HepG2 (cell line): ENCODE data around the gene TNRC18. TPM values are rescaled to one million over a fixed set of nuclear protein-coding genes. Genes with fewer than 3 reads are reported as not detected.
A peak's percentile ranks its signal among the peaks of the same experiment; 100 is the strongest.

ENCODE experiments used
- MEIS1 ChIP-seq: sonication (generic); formaldehyde crosslinking; IDR thresholded peaks from 2 replicates; pipeline ENCODE4 v1.9.0; 2021; ENCODE audit warnings: mild to moderate bottlenecking, missing genetic modification reagents, moderate library complexity, borderline replicate concordance
- RBFOX2 ChIP-seq: fragments of 200-400 bp; formaldehyde crosslinking; IDR thresholded peaks from 2 replicates; pipeline ENCODE4 v1.6.1; 2017; ENCODE audit warnings: low read depth, mild to moderate bottlenecking, low read length
- SNAI1 ChIP-seq: sonication (generic); formaldehyde crosslinking; IDR thresholded peaks from 2 replicates; pipeline ENCODE4 v1.5.0; 2020; ENCODE audit warnings: mild to moderate bottlenecking, missing genetic modification reagents, borderline replicate concordance
- ZBTB37 ChIP-seq: sonication (generic); formaldehyde crosslinking; IDR thresholded peaks from 2 replicates; pipeline ENCODE4 v1.4.0; 2020; ENCODE audit warnings: mild to moderate bottlenecking, missing genetic modification reagents
- ZNF142 ChIP-seq: sonication (generic); formaldehyde crosslinking; IDR thresholded peaks from 2 replicates; pipeline ENCODE4 v1.4.0; 2020; ENCODE audit warnings: missing genetic modification reagents
- ZNF143 ChIP-seq: sonication (generic); formaldehyde crosslinking; IDR thresholded peaks from 2 replicates; pipeline ENCODE4 v1.4.0; 2020; ENCODE audit warnings: missing genetic modification reagents
- ZNF264 ChIP-seq: sonication (generic); formaldehyde crosslinking; IDR thresholded peaks from 2 replicates; pipeline ENCODE4 v1.4.0; 2020; ENCODE audit warnings: missing genetic modification reagents
- ZNF3 ChIP-seq: IDR thresholded peaks from 2 replicates; pipeline ENCODE4 v1.7.0; 2017; ENCODE audit warnings: inconsistent platforms
- ZNF782 ChIP-seq: sonication (generic); formaldehyde crosslinking; IDR thresholded peaks from 2 replicates; pipeline ENCODE4 v1.4.0; 2020; ENCODE audit warnings: missing genetic modification reagents, mild to moderate bottlenecking, borderline replicate concordance
- polyA plus RNA-seq, 8 experiments: library from polyadenylated mRNA; depleted of rRNA in 3 of 8; stranded (reverse) in 7 of 8; unstranded in 1 of 8; fragments of >200 nt; fragmentation: Illumina TruSeq in 4 of 8; extraction: Trizol in 4 of 8; gene quantifications; 2 replicates each; pipeline versions ENCODE4 v1.2.1 to v1.2.3, GENCODE V29; 2011 to 2016; ENCODE audit warnings: low read depth in 4 of 8, missing spikeins in 1 of 8, mixed read lengths in 1 of 8; ENCODE audit not compliant: insufficient read depth in 1 of 8
- total RNA-seq, 5 experiments: library from RNA; depleted of rRNA; stranded (reverse); fragments of >200 nt; fragmentation: Illumina TruSeq; extraction: Trizol; gene quantifications; 2 replicates each; pipeline ENCODE4 v1.2.3, GENCODE V29; 2016; ENCODE audit warnings: low read depth in 1 of 5
- TF ChIP-seq, protein P1 (sequence below): sonication (generic); formaldehyde crosslinking; IDR thresholded peaks from 2 replicates; pipeline ENCODE4 v1.4.0; 2020; ENCODE audit warnings: missing genetic modification reagents, borderline replicate concordance

Gene TNRC18
- total and polyA plus RNA-seq, 2 of the 13 experiments (the other 11 are each of a cell fraction or from before 2014, with no cell fraction given): 11.7 to 17.4 TPM

GRCh38 chr7:5406957-5407945 lies 16.4 kb downstream of the TNRC18 start (continued):
- TF ChIP-seq, protein P1, sequence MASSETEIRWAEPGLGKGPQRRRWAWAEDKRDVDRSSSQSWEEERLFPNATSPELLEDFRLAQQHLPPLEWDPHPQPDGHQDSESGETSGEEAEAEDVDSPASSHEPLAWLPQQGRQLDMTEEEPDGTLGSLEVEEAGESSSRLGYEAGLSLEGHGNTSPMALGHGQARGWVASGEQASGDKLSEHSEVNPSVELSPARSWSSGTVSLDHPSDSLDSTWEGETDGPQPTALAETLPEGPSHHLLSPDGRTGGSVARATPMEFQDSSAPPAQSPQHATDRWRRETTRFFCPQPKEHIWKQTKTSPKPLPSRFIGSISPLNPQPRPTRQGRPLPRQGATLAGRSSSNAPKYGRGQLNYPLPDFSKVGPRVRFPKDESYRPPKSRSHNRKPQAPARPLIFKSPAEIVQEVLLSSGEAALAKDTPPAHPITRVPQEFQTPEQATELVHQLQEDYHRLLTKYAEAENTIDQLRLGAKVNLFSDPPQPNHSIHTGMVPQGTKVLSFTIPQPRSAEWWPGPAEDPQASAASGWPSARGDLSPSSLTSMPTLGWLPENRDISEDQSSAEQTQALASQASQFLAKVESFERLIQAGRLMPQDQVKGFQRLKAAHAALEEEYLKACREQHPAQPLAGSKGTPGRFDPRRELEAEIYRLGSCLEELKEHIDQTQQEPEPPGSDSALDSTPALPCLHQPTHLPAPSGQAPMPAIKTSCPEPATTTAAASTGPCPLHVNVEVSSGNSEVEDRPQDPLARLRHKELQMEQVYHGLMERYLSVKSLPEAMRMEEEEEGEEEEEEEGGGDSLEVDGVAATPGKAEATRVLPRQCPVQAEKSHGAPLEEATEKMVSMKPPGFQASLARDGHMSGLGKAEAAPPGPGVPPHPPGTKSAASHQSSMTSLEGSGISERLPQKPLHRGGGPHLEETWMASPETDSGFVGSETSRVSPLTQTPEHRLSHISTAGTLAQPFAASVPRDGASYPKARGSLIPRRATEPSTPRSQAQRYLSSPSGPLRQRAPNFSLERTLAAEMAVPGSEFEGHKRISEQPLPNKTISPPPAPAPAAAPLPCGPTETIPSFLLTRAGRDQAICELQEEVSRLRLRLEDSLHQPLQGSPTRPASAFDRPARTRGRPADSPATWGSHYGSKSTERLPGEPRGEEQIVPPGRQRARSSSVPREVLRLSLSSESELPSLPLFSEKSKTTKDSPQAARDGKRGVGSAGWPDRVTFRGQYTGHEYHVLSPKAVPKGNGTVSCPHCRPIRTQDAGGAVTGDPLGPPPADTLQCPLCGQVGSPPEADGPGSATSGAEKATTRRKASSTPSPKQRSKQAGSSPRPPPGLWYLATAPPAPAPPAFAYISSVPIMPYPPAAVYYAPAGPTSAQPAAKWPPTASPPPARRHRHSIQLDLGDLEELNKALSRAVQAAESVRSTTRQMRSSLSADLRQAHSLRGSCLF: no peak
- TF ChIP-seq ZNF142 (CRISPR knock-in tag) (no peak), ZNF143 (CRISPR knock-in tag) (no peak), MEIS1 (CRISPR knock-in tag) (no peak), ZBTB37 (CRISPR knock-in tag) (no peak), ZNF3 (CRISPR knock-in tag) (no peak), SNAI1 (CRISPR knock-in tag) (no peak), RBFOX2 (peak; percentile 74), ZNF264 (CRISPR knock-in tag) (no peak), ZNF782 (CRISPR knock-in tag) (no peak)
- TF ChIP-seq, all 625 proteins: peak for 7
